Stimulated activated CD8-positive, alpha-beta memory T cell treated with anti-CD3 and anti-CD28 coated beads, Interleukin-15, amount 100 ng/mL, for 48 hours (primary cell): ENCODE data around the gene GSN.
"Not testable (repeated sequence)": the region's sequence is repeated elsewhere in the genome, so short reads cannot be mapped to it uniquely, and the experiment has no call there.

ENCODE experiments used
- DNase-seq, 2 donors: peaks; one replicate each; pipeline ENCODE4 v3.0.0-alpha.2; 2020; ENCODE audit warnings: low read depth in 2 of 2

GSN gene

DNA sequence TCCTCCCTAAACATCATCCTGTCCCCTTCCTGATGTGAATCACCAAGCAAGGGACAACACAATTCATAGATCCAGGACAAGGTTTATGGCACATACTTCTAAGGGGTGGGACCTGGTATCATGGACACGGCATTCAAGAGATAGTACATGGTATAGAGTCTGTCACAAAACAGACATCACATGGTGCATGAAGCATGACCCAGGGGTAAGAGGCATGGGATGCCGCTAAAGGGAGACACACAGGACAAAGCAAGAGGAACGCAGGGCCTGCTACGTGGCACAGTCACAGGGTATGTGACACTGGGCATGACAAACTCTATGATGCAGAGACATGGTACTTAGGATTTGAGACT, 20.7 kb downstream of the GSN start:
- DNase-seq: no peak

DNA sequence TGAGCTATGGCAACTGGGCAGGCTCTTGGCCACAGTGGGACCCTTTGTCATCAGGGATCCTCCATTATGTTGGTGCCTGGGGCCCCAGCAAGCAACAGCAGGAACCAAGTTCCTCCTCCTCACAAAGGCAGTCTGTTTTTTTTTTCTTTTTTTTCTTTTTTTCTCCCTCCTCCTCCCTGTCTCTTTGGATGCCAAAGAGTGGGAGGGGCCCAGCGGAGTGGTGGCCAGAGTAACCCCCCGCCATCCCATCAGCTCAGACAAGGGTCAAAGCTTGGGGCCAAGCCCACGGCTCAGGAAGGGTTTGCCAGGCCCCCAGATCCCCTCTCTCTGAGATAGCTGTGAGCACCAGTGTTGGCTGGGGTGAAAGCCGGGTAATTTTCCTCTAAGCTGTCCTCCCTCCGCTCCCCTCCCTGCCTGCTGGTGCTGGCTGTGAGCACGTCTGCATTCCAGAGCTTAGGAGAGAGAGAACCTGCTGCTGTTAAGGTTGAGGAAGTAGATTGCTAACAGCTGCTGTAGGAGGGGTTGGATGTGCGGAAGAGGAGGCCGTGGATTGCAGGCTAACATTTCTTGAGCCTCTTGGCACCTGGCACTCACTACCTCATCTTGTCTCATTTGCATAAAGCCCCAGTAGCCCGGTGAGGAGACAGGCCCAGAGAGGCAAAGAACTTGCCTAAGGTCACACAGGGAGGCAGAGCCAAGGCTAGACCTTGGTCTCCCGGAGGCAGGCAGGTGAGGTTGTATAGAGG, 21.2 kb downstream of the GSN start:
- DNase-seq: no peak

- DNase-seq: no peak
Measured at GRCh38 chr9:121289772-121290370, 21.9 kb downstream of the GSN start.

DNA sequence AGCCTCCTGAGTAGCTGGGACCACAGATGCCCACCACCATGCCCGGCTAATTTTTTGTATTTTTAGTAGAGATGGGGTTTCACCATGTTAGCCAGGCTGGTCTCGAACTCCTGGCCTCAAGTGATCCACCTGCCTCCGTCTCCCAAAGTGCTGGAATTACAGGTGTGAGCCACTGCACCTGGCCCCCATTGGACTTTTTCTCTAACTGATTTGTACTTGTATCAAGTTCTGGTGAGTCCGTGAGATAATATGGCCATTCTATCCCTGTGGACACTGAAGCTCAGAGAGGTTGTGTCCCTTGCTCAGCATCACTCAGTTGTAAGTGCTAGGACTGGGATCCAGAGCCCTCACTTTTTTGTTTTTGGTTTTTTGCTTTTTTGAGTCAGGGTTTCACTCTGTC, 23.6 kb downstream of the GSN start:
- DNase-seq: not testable (repeated sequence)

- no peak for DNase-seq
Measured at GRCh38 chr9:121292051-121292450, 24.1 kb downstream of the GSN start.

DNA sequence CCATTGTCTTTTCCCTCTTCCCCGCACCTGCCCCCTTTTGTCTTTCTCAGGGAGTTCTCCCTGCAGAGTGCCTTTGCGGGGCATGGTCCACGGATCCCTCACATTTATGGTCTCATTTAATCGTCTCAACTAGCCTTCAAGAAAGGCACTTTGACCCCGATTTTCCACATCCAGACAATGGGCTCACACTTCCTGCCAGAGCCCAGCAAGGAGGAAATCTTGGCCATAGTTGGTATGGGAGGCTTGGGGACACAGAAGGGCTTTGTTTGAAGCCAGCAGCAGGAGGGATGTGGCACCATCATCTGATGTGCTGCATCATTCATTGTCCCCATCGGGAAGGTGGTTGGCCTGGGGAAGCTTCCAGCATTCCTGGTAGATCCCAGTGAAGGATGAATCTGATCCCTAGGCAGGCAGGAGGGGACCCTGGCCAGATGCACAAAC, 24.9 kb downstream of the GSN start:
- DNase-seq: no peak

- DNase-seq: no peak
Measured at GRCh38 chr9:121294151-121294743, 26.3 kb downstream of the GSN start.

DNA sequence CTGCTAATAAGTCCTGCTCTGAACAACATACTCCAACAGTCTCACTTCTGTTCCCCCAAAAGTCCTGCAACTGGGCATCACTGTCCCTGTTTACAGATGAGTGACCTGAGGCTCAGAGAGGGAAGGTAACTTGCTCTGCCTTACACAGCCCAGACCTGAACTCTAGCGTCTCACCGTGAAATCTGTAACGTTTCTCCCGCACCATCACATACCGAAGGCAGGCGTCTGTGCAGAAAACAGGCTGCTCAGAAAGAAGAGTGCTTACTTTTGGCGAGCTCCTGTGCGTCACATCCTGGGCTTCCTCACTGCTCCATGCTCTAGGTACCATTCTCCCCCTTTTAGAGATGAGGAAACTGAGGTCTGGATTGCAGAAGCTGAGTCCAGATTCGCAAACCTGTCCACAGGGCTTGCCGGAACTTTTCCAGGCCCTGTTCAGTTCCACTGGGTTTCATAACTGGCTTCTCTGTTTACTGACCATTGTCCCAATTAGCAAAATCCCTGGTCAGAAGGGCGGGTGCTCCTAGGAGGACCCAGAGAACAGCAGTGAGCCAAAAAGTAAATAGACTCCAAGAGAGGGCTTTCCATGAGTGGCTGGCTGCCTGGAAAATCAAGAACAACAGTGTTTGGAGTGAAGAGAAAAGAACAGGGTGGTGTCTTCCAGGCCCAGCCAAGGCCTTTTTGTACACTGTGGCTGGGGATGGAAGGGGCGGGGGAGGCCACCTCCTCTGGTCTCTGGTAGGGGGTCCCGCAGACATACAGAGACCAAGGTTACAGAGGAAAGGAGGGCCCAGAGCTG, 27.1 kb downstream of the GSN start:
- DNase-seq: no peak

DNA sequence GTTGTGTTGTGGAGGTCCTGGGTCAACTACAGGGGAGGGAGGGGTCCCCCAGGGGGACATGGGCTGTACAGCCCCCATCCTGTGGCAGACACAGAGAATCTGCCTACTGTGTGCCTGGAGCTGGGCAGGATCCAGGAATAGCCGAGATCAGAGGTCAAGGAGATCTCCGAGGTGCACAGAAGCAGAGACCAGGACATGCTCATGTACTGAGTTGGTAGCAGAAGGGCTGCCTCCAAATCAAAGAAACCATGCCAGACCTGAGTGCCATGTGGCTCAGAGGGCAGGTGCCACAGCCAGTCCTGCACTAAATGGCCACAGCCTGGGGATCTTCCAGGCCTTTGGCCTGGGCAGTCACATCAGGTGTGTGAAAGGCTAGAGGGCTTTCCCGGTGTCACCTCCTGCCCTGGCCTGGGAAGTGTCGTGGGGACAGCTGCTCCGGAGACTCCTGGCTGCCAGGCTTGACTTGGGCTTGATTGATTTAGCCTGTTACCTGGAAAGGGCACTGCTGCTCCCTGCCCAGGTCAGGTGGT, 27.8 kb downstream of the GSN start:
- DNase-seq: no peak

DNA sequence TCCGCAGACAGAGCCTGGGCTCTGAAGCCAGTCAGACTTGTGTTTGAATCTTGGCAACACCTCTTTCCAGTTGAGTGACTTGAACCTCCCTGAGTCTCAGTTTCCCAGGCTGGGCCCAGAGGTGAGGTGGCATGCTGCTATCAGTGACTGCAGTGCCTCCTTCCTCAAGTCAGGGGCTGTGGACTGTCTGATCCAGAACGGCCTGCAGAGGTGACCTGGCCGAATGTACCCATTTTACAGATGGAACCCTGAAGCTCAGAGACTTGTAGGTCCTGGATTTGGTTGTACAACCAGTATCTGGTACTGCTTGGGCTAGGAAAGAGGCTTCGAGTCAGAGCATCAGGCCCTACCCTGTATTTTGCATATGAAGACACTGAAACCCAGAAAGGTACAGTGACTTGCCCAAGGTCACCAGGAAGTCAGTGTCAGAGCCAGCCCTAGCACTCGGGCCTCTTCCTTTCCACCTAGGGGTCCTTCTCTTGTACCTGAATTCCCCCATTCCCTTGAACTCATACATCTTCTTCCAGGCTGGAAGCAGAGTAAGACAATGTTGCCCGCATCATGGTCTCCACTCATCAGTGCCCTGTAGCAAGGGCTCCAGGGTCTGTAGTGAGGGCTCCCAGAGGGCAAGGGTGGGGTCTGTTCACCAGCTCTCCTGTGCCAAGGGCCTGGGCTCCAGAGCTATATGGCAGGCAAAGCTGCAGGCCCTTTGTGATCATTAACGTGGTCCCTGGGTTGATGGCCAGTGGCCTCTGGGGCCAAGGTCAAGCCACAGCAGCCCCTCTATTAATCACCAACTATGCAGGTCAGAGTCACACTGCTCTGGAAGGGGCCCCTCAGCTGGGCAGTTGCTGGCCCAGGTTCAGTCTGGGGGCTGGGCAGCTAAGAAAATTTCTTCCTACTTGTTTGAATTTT, 28.5 kb downstream of the GSN start:
- no peak for DNase-seq

DNA sequence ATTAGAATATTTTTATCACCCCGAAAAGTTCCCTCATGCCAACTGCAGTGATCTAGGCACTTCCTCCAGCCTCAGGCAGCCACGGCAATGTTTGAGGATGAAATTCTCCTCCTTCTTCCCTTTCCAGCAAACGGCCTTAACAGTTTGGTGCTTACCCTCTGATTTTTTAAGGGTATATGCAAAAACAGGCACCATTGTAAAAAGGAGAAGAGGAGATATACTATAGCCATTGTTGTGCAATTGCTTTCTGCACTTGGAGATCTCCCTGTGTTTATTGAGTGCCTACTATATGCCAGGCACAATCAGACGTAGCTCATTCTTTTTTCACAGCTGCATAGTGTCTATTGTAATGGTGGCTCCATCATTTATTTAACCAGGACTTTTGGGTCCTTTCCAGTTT, 29.4 kb downstream of the GSN start:
- no peak for DNase-seq

- DNase-seq: no peak
Measured at GRCh38 chr9:121298016-121298538, 30.1 kb downstream of the GSN start.

GRCh38 chr9:121298689-121299466, 30.9 kb downstream of the GSN start:
- DNase-seq: no peak

- DNase-seq: no peak
Measured at GRCh38 chr9:121299467-121300282, 31.7 kb downstream of the GSN start.

DNA sequence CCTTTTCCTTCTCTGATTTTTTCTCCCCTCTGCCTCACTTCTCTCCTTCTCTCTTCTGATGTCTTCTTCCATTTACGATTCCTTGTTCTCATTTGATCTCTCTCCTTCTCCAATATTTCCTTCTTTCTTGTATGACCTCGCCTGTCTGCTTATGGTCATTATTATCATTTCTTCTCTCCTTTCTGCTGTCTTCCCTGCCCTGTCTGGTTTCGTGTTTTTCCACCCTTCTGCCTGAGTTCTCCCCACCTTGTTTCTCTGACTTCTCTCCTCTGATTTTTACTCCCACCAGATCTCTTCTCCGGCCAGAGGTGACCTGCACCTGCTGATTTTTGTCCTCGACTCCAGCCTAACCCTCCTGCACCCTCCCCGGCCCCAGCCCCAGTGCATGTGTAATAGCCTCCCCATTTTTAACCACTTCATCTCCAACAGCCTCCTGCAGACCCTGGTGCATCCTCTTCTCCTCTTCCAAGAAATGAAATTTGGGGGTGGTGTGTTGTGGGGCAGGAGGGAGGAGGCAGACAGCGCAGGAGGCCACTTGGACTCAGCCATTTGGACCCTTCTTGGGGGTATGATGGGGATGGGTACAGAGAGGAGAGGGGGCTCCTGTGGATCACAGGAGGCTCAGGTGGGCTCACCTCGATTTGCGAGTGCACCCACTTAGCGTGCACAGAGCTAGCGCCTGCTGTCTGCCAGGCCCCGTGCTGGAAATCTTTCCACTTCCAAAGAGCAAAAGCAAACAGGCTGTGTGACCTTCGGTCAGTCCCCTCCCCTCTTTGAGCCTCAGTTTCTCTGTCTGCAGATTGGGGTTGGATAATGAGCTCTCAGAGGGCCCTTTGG, 32.5 kb downstream of the GSN start:
- DNase-seq: no peak

GRCh38 chr9:121301881-121302286, 33.9 kb downstream of the GSN start:
- DNase-seq: no peak

DNA sequence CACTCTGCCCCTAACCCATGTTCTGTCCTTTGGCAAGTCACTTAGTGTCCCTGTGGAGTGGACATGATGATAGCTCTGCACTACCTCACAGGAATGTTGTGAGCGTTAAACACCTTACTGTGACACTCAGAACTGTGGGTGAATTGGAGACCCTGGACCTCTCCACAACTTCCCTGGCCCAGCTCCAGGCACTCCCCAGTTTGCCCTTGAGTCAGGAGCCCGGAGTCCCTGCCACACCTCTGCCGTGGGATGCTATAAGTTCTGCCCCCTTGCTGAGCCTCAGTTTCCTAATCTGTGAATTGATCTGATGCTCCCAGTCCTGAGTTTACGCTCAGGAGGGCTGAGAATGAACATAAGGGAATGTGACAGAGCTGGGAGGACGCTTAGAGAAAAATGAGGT, 34.4 kb downstream of the GSN start:
- no peak for DNase-seq

DNA sequence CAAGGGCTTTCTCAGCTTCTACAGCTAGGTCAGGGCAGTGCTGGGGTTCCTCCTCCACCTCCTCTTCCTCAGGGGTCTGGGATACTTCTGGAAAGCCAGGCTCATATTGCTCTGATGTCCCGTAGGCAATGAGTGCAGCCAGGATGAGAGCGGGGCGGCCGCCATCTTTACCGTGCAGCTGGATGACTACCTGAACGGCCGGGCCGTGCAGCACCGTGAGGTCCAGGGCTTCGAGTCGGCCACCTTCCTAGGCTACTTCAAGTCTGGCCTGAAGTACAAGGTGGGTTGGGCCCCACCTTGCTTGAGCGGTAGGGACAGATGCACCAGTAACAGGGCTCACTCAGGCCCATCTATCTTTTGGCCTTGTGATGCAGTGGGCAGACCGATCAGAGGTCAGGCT, 34.8 kb downstream of the GSN start:
- DNase-seq: no peak
